LNCaP clone FGC (cell line): ENCODE data around the gene ITPR1.

Source experiments
- DNase-seq: peaks from one replicate; pipeline ENCODE4 v3.0.0-alpha.2; 2011; ENCODE audit warnings: low read depth
- H3K4me3 ChIP-seq: 2 replicates; pipeline ENCODE4 v1.5.1; 2011; ENCODE audit warnings: mild to moderate bottlenecking, low read depth, low read length, control low read depth
- CTCF ChIP-seq: IDR thresholded peaks from 2 replicates; pipeline ENCODE4 v1.5.1; 2012; ENCODE audit warnings: mild to moderate bottlenecking; ENCODE audit not compliant: control insufficient read depth, insufficient read depth; ENCODE audit errors: extremely low read depth

ITPR1 gene

GRCh38 chr3:4799266-4800256, 306.4 kb downstream of the ITPR1 start:
- no peak for TF ChIP-seq CTCF
- DNase-seq, result no peak
- no peak overlapping the region for H3K4me3 ChIP-seq

- H3K4me3 ChIP-seq, result no peak overlapping the region
- TF ChIP-seq CTCF, result no peak
- no peak for DNase-seq
Measured at GRCh38 chr3:4800595-4800994, 307.4 kb downstream of the ITPR1 start.

- TF ChIP-seq CTCF, result no peak
- no peak for DNase-seq
- H3K4me3 ChIP-seq, result no peak overlapping the region
Measured at GRCh38 chr3:4801892-4802291, 308.7 kb downstream of the ITPR1 start.

- TF ChIP-seq CTCF, result no peak
- DNase-seq, result no peak
- H3K4me3 ChIP-seq, result no peak overlapping the region
Measured at GRCh38 chr3:4802903-4803302, 309.8 kb downstream of the ITPR1 start.

- no peak for TF ChIP-seq CTCF
- H3K4me3 ChIP-seq, result no peak overlapping the region
- DNase-seq, result no peak
Measured at GRCh38 chr3:4804161-4805058, 311.3 kb downstream of the ITPR1 start.

- no peak for TF ChIP-seq CTCF
- H3K4me3 ChIP-seq, result no peak overlapping the region
- DNase-seq, result no peak
Measured at GRCh38 chr3:4805662-4806061, 312.5 kb downstream of the ITPR1 start.
